Right lobe of liver (tissue), 4 donors: ENCODE data around the gene LYPD3.

Experiments used
- POLR2A ChIP-seq: fragments of 450-650 bp; IDR thresholded peaks from one replicate; pipeline ENCODE4 v1.6.1; 2017; ENCODE audit warnings: antibody characterized with exemption, mild to moderate bottlenecking
- TF ChIP-seq, protein P1 (sequence below), 4 donors: fragments of 200-600 bp in 3 of 4; fragments of 450-650 bp in 1 of 4; IDR thresholded peaks; one replicate each; pipeline versions ENCODE4 v1.5.1 to v1.8.0; 2016 to 2022; ENCODE audit warnings: antibody characterized with exemption in 4 of 4, mild to moderate bottlenecking in 2 of 4
- donor health status: DM: no; HTN: no; CAD: no.
- donor health status: DM: no; HTN: no; CAD: no.
- donor health status: DM: no; HTN: yes; CAD: no.

DNA sequence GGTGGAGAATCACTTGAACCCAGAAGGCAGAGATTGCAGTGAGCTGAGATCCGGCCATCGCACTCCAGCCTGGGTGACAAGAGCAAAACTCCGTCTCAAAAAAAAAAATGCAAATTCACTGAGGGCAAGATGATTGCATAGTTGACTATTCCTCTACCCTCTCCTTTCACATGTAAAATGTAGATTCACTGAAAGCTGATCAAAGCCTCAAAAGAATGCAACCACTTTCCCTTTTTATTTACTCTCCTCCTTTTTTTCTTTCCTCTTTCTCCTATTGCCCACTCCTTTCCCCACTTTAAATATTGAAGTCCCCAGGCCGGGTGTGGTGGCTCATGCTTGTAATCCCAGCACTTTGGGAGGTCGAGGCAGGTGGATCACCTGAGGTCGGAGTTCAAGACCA is 44.5 kb downstream of the LYPD3 start:
- TF ChIP-seq, protein P1, sequence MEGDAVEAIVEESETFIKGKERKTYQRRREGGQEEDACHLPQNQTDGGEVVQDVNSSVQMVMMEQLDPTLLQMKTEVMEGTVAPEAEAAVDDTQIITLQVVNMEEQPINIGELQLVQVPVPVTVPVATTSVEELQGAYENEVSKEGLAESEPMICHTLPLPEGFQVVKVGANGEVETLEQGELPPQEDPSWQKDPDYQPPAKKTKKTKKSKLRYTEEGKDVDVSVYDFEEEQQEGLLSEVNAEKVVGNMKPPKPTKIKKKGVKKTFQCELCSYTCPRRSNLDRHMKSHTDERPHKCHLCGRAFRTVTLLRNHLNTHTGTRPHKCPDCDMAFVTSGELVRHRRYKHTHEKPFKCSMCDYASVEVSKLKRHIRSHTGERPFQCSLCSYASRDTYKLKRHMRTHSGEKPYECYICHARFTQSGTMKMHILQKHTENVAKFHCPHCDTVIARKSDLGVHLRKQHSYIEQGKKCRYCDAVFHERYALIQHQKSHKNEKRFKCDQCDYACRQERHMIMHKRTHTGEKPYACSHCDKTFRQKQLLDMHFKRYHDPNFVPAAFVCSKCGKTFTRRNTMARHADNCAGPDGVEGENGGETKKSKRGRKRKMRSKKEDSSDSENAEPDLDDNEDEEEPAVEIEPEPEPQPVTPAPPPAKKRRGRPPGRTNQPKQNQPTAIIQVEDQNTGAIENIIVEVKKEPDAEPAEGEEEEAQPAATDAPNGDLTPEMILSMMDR (IDR thresholded peaks at IDR 0.05): no peak
- TF ChIP-seq POLR2A: no peak
